Fibroblast of peridontal ligament (primary cell): ENCODE data around the gene DNALI1.
A peak's percentile ranks its signal among the peaks of the same experiment; 100 is the strongest.
"Not testable (repeated sequence)": the region's sequence is repeated elsewhere in the genome, so short reads cannot be mapped to it uniquely, and the experiment has no call there.

Source experiments
- DNase-seq: peaks from one replicate; pipeline ENCODE4 v3.0.0-alpha.2; 2010; ENCODE audit errors: extremely low read depth

Gene DNALI1

GRCh38 chr1:37556712-37557196 is at the start of gene DNALI1:
Gene DNALI1 (plus strand): TSS chr1:37556940. CDS start chr1:37556995, 55 bp downstream.
- peak; percentile 86 for DNase-seq

DNA sequence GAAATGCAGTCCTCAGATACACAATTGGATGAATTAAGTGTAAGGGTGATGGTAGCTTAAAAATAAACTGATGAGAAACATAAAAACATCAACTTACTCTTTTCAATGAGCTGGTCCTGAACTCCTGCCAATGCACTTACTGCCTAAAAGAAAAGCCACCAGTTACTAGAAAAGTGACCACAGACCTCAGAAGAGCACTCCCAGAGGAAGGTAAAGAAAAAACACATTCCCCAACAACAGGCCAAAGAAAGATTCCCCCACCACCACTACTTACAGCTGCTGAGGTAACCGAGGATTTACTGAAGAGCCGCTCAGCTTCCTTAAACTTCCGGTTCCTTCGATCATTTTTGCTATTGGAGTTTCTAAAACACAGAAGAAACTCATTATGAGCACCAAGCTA is 47.6 kb upstream of the DNALI1 start:
- DNase-seq, result peak; percentile 75

- no peak for DNase-seq
Observed at GRCh38 chr1:37513795-37514349, 42.9 kb upstream of the DNALI1 start.

DNA sequence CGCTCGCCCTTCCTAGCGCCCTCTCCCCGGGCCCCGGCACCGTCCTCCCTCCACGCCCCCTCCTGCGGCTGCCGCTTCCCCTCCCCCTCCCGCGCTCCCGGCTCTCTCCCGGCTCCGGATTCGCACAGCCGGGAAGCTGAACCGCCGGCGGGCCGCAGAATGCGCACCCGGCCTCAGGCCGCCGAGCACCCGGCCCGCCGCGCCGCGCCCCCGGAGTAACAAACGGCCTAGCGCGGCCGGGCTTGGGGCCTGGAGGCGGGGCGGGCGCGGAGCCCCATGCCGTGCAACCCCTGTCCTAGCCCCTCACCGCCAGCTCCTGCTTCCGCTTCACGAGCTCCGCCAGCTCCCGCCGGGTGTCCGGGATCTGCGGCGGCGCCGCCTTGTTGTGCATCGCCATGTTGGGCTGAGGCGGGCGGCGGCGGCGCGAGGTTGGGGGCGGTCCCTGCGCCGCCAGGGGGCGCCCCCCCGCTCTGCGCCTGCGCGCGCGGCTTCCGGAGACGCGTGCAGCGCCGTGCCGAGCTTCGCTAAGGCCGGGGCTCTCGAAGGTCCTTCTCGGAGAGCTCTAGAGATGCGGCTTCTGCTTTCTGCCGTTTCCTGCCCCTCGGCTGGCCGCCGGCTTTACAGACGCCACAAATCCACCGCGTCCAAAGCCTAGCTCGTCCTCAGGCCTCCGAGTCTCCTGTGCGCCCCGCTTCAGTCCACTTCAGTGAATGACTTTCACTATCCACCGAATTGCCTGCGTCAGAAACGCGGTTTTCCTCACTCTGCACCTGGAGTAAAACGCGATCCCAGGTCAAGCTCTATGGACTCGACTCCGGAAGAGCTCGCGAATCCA is 42.2 kb upstream of the DNALI1 start, which contains the start of gene MEAF6:
Gene MEAF6, minus strand, starts transcription at position 417 of the 835 bp plus-strand sequence. Its CDS starts 20 bp downstream, at position 397.
- peak; percentile 71 for DNase-seq

- no peak for DNase-seq
Observed at GRCh38 chr1:37515185-37516034, 41.3 kb upstream of the DNALI1 start.

GRCh38 chr1:37517569-37517968 is 39.2 kb upstream of the DNALI1 start:
- peak; percentile 37 for DNase-seq

GRCh38 chr1:37518241-37518640 is 38.5 kb upstream of the DNALI1 start:
- not testable (repeated sequence) for DNase-seq

- not testable (repeated sequence) for DNase-seq
Observed at GRCh38 chr1:37518929-37519328, 37.8 kb upstream of the DNALI1 start.

- no peak for DNase-seq
Observed at GRCh38 chr1:37519613-37520012, 37.1 kb upstream of the DNALI1 start.

- not testable (repeated sequence) for DNase-seq
Observed at GRCh38 chr1:37529888-37530287, 26.9 kb upstream of the DNALI1 start.

GRCh38 chr1:37532418-37533156 is 24.2 kb upstream of the DNALI1 start:
- not testable (repeated sequence) for DNase-seq

DNA sequence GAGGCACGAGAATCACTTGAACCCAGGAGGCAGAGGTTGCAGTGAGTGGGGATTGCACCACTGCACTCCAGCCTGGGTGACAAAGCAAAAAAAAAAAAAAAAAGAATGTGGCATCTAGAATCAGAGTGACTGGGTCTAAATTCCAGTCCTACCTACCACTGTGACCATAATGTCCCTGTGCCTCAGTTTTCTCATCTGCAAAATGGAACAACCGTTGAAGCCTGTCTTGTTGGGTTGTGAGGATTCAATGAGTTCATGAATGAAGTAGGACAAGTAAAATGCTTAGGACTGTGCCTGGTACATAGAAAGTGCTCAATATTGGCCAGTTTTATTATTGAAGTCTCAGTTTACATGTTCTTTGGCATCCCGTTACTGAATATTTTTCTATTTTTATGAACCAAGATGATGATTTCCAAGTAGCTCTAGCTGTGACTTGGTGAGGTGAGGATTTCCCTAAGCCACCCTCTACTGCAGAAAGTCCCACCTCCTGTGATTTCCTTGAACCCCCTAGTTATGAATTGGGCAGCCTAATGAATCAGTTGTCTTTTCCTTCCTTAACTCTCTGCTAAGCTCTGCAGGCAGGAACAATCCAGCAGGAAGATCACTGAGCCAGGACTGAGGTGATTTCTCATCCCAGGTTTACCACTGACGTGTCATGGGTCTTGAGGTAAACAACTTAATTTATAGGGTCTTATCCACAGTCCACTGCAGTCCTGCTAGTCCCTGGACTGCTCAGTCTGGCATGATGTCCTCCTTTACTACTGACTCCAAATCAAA is 23.2 kb upstream of the DNALI1 start:
- DNase-seq, result no peak

DNA sequence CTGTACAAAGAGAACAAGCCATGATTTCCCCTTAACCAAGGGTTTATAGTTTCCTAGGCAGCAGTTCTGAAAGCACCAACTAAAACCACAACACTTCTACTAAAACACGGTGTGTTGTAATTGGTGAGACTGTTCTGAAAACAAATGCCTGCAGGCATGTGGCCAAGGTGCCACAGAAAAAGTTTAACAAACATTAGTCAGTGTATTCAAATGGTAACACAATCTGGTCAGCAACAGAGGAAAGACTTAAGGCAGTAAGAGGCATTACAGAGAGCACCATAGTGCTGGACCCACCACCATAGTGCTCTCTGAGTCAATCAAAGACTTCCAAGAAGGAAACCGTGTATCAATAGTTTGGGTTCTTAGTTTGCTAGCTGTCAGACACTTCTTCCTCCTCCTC is 19.4 kb upstream of the DNALI1 start:
- peak; percentile 57 for DNase-seq

DNA sequence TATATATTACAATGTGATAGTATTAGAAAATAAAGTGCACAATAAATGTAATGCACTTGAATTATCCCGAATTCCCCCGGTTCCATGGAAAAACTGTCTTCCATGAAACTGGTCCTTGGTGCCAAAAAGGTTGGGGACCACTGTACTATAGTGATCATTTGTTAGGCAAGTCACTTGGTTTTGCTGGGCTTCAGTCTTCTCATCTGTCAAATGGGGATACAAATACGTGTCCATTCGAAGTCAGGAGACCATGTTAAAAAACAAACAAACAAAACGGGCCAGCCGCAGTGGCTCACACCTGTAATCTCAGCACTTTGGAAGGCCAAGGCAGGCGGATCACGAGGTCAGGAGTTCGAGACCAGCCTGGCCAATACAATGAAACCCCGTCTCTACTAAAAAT is 17.6 kb upstream of the DNALI1 start:
- DNase-seq, result not testable (repeated sequence)

- DNase-seq, result no peak
Observed at GRCh38 chr1:37540036-37540785, 16.5 kb upstream of the DNALI1 start.

DNA sequence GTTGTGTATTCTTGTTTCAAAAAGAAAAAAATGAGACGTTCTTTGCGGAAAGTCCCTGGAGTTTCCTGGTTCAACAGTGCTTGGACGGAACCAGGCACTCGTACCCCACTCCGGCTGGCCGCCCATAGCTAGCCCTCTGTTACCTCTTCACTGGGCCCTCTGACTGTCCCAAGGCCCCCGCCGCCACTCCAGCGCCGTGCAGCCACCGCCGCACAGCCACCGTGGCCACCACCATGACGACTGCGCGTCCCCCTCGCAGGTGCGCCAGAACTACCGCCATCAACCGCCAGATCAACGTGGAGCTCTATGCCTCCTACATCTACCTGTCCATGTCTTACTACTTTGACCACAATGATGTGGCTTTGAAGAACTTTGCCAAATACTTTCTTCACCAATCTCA is 12.2 kb upstream of the DNALI1 start:
- DNase-seq, result no peak

DNA sequence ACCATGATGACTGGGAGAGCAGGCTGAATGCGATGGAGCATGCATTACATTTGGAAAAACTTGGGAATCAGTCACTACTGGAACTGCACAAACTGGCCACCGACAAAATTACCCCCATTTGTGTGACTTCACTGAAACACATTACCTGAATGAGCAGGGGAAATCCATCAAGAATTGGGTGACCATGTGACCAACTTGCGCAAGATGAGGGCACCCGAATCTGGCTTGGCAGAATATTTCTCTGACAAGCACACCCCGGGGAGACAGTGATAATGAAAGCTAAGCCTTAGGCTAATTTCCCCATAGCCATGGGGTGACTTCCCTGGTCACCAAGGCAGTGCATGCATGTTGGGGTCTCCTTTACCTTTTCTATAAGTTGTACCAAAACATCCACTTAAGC is 11.7 kb upstream of the DNALI1 start:
- DNase-seq, result no peak

DNA sequence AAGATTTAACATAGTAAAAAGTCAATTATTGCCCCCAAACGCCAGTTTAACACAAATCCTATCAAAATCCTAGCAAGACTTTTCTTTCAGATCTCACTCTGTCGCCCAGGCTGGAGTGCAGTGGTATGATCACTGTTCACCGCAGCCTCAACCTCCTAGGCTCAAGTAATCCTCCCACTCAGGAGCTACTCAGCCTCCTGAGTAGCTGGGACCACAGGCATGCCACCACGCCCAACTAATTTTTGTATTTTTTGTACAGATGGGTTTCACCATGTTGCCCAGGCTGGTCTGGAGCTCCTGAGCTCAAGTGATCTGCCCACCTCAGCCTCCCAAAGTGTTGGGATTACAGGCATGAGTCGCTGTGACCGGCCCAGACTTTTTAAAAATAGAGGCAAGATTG is 7.4 kb upstream of the DNALI1 start:
- no peak for DNase-seq

- no peak for DNase-seq
Observed at GRCh38 chr1:37553598-37553926, 3.2 kb upstream of the DNALI1 start.
